Measurements from ENCODE around the gene BTN2A1. TPM values are rescaled to one million over a fixed set of nuclear protein-coding genes. Genes with fewer than 3 reads are reported as not detected.

BTN2A1 gene
- total RNA-seq, 4 donors from 2014 or later, result 15.7 to 29.0 (median 17.1) TPM

DNA sequence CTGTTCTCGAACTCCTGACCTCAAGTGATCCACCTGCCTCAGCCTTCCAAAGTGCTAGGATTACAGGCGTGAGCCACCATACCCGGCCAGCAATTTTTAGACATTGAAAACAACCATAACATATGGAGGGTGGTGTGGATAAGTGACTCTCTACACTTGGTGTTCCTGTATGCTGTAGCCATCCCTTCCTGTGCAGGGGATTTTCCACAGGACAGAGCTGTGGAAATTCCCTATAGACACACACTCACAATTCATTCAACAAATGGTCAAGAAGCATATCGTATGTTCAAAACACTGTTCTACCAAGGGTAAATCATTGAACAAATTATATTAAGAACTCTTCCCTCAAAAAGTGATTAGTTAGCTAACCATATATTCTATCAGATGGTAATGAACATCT, 6.3 kb downstream of the BTN2A1 start:
- DNase-seq (ENCODE audit: low spot score in 2 of 2), result no peak
- Histone ChIP-seq H3K4me1 (peaks cover 0 to 37% (median 26%) of the 10 kb centered on the region in 4 donors), H3K36me3 (peaks cover 2 to 85% (median 39%) of the 10 kb centered on the region in 3 donors), H3K9me3 (no peaks in the 10 kb centered on the region), H3K27ac (no peak overlapping the region), H3K27me3 (no peaks in the 10 kb centered on the region), H3K4me3 (no peak overlapping the region)
- WGBS, 2 donors, result 90 to 92% methylated on average over 4 of the region's 4 CpGs
- TF ChIP-seq, protein P1, sequence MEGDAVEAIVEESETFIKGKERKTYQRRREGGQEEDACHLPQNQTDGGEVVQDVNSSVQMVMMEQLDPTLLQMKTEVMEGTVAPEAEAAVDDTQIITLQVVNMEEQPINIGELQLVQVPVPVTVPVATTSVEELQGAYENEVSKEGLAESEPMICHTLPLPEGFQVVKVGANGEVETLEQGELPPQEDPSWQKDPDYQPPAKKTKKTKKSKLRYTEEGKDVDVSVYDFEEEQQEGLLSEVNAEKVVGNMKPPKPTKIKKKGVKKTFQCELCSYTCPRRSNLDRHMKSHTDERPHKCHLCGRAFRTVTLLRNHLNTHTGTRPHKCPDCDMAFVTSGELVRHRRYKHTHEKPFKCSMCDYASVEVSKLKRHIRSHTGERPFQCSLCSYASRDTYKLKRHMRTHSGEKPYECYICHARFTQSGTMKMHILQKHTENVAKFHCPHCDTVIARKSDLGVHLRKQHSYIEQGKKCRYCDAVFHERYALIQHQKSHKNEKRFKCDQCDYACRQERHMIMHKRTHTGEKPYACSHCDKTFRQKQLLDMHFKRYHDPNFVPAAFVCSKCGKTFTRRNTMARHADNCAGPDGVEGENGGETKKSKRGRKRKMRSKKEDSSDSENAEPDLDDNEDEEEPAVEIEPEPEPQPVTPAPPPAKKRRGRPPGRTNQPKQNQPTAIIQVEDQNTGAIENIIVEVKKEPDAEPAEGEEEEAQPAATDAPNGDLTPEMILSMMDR (IDR thresholded peaks at IDR 0.05), result no peak
- no peak for TF ChIP-seq EP300 (IDR thresholded peaks at IDR 0.05)
- TF ChIP-seq POLR2A (IDR thresholded peaks at IDR 0.05), result no peak

DNA sequence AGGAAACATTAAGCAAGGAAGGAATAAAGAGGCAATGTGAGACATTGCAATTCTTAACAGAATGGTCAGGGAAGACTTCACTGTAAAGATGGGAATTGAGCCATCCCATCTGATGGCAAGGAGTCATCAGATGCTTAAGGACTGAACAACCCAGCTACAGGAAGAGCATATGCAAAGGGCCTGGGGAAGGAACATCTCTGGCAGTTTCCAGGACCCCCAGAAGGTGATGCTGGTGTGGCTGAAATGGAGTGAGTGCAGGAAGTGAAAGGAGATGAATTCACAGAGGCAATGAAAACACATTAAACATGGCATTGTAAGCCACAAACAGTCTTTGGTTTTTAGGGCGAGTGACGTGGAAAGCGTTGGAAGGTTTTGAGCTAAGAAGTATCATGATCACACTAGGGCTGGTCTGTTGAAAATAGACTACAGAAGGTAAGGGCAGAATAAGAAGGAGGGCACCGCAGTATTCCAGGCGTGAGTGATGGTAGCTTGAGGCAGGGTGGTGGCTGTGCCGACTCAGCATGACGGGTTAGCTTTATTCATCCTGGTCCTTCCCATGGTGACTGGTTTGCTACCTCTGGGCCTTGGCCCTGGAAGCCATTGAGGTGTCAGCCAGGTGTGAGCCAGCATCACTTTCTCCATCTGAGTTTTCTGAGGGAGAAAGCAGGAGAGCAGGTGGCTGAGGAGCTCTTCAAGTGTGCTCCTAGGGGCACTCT, 6.8 kb downstream of the BTN2A1 start:
- no peak for DNase-seq (ENCODE audit: low spot score in 2 of 2)
- H3K4me3 ChIP-seq, result no peak overlapping the region

DNA sequence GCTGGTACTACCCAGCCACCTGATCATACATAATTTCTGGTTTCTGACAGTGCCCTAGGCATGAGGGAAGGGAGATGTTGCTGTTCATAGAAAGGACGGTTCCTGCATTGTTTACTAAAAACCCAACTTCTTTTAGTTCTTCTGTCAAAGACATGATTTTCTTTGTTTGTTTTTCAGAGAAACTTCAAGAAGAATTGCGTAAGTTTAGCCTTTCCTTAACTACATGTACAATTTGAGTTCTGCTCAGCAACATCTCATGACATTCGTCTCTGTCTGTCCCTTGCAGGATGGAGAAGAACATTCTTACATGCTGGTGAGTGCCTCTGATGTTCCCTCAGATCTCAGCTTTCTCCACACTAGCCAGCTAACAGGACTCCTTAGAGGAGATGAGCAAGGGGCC, 8.0 kb downstream of the BTN2A1 start:
- H3K27ac ChIP-seq, result no peak overlapping the region
- TF ChIP-seq POLR2A (IDR thresholded peaks at IDR 0.05), result no peak
- no peak for TF ChIP-seq EP300 (IDR thresholded peaks at IDR 0.05)
- TF ChIP-seq, protein P1 (IDR thresholded peaks at IDR 0.05), result no peak
- no peaks in the 10 kb centered on the region for H3K9me3 ChIP-seq
- peaks cover 0 to 19% (median 9%) of the 10 kb centered on the region in 4 donors for H3K4me1 ChIP-seq
- no peak overlapping the region for H3K4me3 ChIP-seq
- 89 to 95% methylated on average over 3 of the region's 3 CpGs for WGBS, 2 donors
- DNase-seq (ENCODE audit: low spot score in 2 of 2), result no peak
- H3K27me3 ChIP-seq, result no peaks in the 10 kb centered on the region
- H3K36me3 ChIP-seq, result peaks cover 2 to 84% (median 39%) of the 10 kb centered on the region in 3 donors

More for the DNA sequence above, 6.8 kb downstream of the BTN2A1 start:
- H3K36me3 ChIP-seq, result peaks cover 2 to 90% (median 39%) of the 10 kb centered on the region in 3 donors
- no peaks in the 10 kb centered on the region for H3K27me3 ChIP-seq
- H3K9me3 ChIP-seq, result no peaks in the 10 kb centered on the region
- 96% methylated on average over 7 of the region's 7 CpGs for WGBS, 2 donors
- TF ChIP-seq, protein P1 (IDR thresholded peaks at IDR 0.05), result no peak
- no peak for TF ChIP-seq EP300 (IDR thresholded peaks at IDR 0.05)
- TF ChIP-seq POLR2A (IDR thresholded peaks at IDR 0.05), result no peak
- peaks cover 0 to 31% (median 20%) of the 10 kb centered on the region in 4 donors for H3K4me1 ChIP-seq
- no peak overlapping the region for H3K27ac ChIP-seq

DNA sequence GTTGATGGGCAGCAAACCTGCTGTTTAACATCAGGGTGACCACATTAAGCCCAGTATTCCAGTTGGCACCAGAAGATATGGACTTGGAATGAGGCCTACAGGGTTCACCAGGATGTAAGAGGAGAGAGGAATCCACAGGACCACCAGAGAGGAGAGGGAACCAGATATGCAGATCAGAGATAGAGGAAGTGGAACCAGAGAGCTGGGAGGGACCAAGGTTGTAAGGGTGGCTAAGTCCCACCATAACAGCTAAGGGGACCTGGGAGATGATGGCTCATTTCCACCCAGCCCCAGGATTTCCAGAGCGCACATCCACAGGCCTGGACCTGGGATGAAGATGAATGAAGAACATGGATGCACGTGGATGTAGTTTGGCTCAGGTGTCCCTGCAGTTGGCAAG, 11.1 kb downstream of the BTN2A1 start:
- 89 to 93% methylated on average over 2 of the region's 2 CpGs for WGBS, 2 donors
- H3K9me3 ChIP-seq, result peaks cover 0 to 8% (median 0%) of the 10 kb centered on the region in 4 donors
- peaks cover 2 to 63% (median 30%) of the 10 kb centered on the region in 3 donors for H3K36me3 ChIP-seq

DNA sequence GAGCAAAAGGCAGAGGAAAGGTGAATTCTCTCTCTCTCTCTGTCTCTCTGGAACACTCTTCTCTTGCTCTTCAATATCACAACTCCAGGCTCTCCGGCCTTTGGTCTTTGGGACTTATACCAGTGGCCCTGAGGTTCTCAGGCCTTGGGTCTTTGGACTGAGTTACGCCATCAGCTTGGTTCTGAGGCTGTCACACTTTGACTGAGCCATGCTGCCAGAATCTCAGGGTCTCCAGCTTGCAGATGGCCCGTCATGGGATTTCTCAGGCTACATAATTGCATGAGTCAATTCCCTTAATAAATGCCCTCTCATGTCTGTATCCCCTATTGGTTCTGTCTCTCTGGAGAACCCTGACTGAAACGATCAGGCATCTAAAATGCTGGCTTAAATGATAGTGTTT, 12.9 kb downstream of the BTN2A1 start:
- DNase-seq (ENCODE audit: low spot score in 2 of 2), result no peak
- Histone ChIP-seq H3K36me3 (peaks cover 0 to 45% (median 18%) of the 10 kb centered on the region in 3 donors), H3K27ac (no peak overlapping the region), H3K9me3 (peaks cover 0 to 8% (median 0%) of the 10 kb centered on the region in 4 donors), H3K27me3 (no peaks in the 10 kb centered on the region), H3K4me3 (no peak overlapping the region), H3K4me1 (peaks cover 0 to 23% (median 12%) of the 10 kb centered on the region in 4 donors)
- 75 to 76% methylated on average over 4 of the region's 4 CpGs for WGBS, 2 donors
- TF ChIP-seq POLR2A (IDR thresholded peaks at IDR 0.05), result no peak
- TF ChIP-seq EP300 (IDR thresholded peaks at IDR 0.05), result no peak
- TF ChIP-seq, protein P1 (IDR thresholded peaks at IDR 0.05), result no peak

More for the DNA sequence above, 11.1 kb downstream of the BTN2A1 start:
- no peak for DNase-seq (ENCODE audit: low spot score in 2 of 2)
- H3K27me3 ChIP-seq, result no peaks in the 10 kb centered on the region
- no peak overlapping the region for H3K4me3 ChIP-seq
- peaks cover 0 to 10% (median 0%) of the 10 kb centered on the region in 4 donors for H3K4me1 ChIP-seq
- TF ChIP-seq, protein P1 (IDR thresholded peaks at IDR 0.05), result no peak
- TF ChIP-seq EP300 (IDR thresholded peaks at IDR 0.05) (no peak), POLR2A (IDR thresholded peaks at IDR 0.05) (no peak)
- H3K27ac ChIP-seq, result no peak overlapping the region

All from tibial nerve (tissue), 4 donors.